GM12873 (cell line): Measurements from ENCODE around the gene CDH23.

Experiments used
- CTCF ChIP-seq: IDR thresholded peaks from 2 replicates; pipeline ENCODE4 v1.5.1; 2012; ENCODE audit warnings: low read depth, mild to moderate bottlenecking, moderate library complexity, low read length, control low read depth; ENCODE audit not compliant: insufficient read depth; ENCODE audit errors: missing control alignments

Gene CDH23

GRCh38 chr10:71633920-71634319 is 237.2 kb downstream of the CDH23 start:
- no peak for TF ChIP-seq CTCF

GRCh38 chr10:71634531-71635164 is 237.9 kb downstream of the CDH23 start:
- no peak for TF ChIP-seq CTCF

- TF ChIP-seq CTCF = no peak
These were observed 238.6 kb downstream of the CDH23 start for GRCh38 chr10:71635251-71635866.

GRCh38 chr10:71635867-71636266 is 239.1 kb downstream of the CDH23 start:
- no peak for TF ChIP-seq CTCF

- no peak for TF ChIP-seq CTCF
These were observed 239.9 kb downstream of the CDH23 start for GRCh38 chr10:71636588-71636987.

GRCh38 chr10:71637305-71637704 is 240.6 kb downstream of the CDH23 start:
- TF ChIP-seq CTCF = no peak

GRCh38 chr10:71638064-71638821 is 241.5 kb downstream of the CDH23 start:
- no peak for TF ChIP-seq CTCF
